Measurements from ENCODE around the gene AFTPH.

GRCh38 chr2:64629875-64630274 is 105.7 kb downstream of the AFTPH start:
- TF ChIP-seq POLR2A (IDR thresholded peaks at IDR 0.05; ENCODE audit: low read length) (no peak), TFCP2L1 (CRISPR knock-in tag; IDR thresholded peaks at IDR 0.05) (no peak), CHD2 (IDR thresholded peaks at IDR 0.05; ENCODE audit: low read length, partially characterized antibody) (no peak), CTCF (IDR thresholded peaks at IDR 0.05) (no peak), ESRRA (IDR thresholded peaks at IDR 0.05; ENCODE audit: borderline replicate concordance, low read length) (no peak), KDM1A (IDR thresholded peaks at IDR 0.05; ENCODE audit: low read depth) (no peak), PHF8 (IDR thresholded peaks at IDR 0.05; ENCODE audit: borderline replicate concordance, low read depth) (no peak), MAX (IDR thresholded peaks at IDR 0.05) (no peak)

All from A549 (cell line).